Activated T-helper 1 cell treated with anti-CD3 and anti-CD28 coated beads, Interleukin-12 subunit alpha, Interleukin-12 subunit beta, Interleukin-2, Interleukin-4 antibody, amounts not matched to agents 30 ng/mL and 10 ng/mL and 1 ng/mL, durations not matched to agents 14 hours and 24 hours and 36 hours (primary cell): Measurements from ENCODE around the gene EWSR1. TPM values are rescaled to one million over a fixed set of nuclear protein-coding genes. Genes with fewer than 3 reads are reported as not detected.

ENCODE experiments used
- DNase-seq: peaks from one replicate; pipeline ENCODE4 v3.0.0; 2021; ENCODE audit warnings: low spot score
- H3K27ac Mint-ChIP-seq: one replicate; pipeline ENCODE4 v1.8.0; 2021; ENCODE audit warnings: mild to moderate bottlenecking, mixed read lengths
- H3K27me3 Mint-ChIP-seq: one replicate; pipeline ENCODE4 v1.8.0; 2022; ENCODE audit warnings: mild to moderate bottlenecking, moderate library complexity, mixed read lengths; ENCODE audit not compliant: insufficient read depth
- H3K36me3 Mint-ChIP-seq: one replicate; pipeline ENCODE4 v1.8.0; 2021; ENCODE audit warnings: low read depth, mixed read lengths
- H3K4me1 Mint-ChIP-seq: one replicate; pipeline ENCODE4 v1.8.0; 2021; ENCODE audit warnings: low read depth, mixed read lengths
- H3K4me3 Mint-ChIP-seq: one replicate; pipeline ENCODE4 v1.8.0; 2021; ENCODE audit warnings: mild to moderate bottlenecking, moderate library complexity, mixed read lengths
- H3K9me3 Mint-ChIP-seq: one replicate; pipeline ENCODE4 v1.8.0; 2021; ENCODE audit warnings: mixed read lengths
- intact Hi-C: fragments of 100-400 bp; cut with micrococcal nuclease; formaldehyde crosslinking; loops from one replicate; pipeline ENCODE4 v1.15.1; 2024
- total RNA-seq: library from RNA; stranded (reverse); gene quantifications from 2 replicates; pipeline ENCODE4 v1.2.3, GENCODE V29; 2022

Gene EWSR1
- total RNA-seq, 1 donor from 2014 or later: 454 TPM

DNA sequence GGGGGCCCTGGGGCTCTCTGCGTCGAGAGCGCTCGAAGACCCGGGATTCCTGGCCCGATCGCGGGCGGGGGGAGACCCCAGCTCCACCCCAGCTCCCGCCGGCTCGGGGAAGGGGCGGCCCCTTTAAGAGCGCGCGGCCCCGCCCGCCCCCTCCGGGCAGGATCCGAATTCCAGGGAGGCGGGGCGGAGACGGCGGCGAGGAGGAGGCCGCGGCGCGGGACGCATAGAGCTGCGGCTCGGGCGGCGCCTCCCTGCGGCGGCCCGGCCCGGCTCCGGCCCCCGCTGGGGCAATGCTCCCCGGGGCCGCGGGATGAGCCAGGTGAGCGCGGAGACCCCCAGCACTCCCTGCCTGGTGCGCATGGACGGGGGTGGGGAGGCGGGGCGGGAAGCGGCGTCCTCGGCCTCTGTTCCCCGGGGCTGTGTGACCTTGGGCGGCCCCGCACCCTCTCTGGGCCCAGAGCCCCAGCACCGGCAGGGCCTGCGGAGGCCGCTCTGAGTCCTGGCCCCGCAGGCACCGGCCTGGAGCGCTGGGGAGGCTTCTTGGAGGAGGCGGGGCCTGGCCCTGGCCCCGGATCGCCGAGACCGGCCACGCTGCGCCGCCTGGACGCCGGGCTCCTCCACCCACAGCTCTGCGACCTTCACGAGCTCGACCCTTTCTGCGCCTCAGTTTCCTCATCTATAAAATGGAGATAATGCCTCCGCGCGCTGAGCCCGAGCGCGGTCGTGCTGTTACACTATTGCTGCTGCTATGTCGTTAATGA is 38.9 kb downstream of the EWSR1 start:
- Mint-ChIP-seq H3K9me3 (no peaks in the 10 kb centered on the region), H3K4me3 (peak overlapping the region; percentile 81), H3K27me3 (peaks cover 5% of the 10 kb centered on the region), H3K4me1 (no peaks in the 10 kb centered on the region), H3K36me3 (no peaks in the 10 kb centered on the region), H3K27ac (peak overlapping the region; percentile 58)
- intact Hi-C loops: loop anchor here (2.0 to 5.0 kb wide), 2 partner anchors 36 to 80 kb away; partner anchors contain the start of gene AP1B1
- peak; percentile 39 for DNase-seq

GRCh38 chr22:29307596-29308147 is 39.6 kb downstream of the EWSR1 start:
- intact Hi-C loops: loop anchor here (2.0 to 5.0 kb wide), 2 partner anchors 37 to 80 kb away; partner anchors contain the start of gene AP1B1
- Mint-ChIP-seq H3K27me3 (peaks cover 12% of the 10 kb centered on the region), H3K4me3 (peak overlapping the region; percentile 81), H3K36me3 (no peaks in the 10 kb centered on the region), H3K9me3 (no peaks in the 10 kb centered on the region), H3K27ac (peak overlapping the region; percentile 58), H3K4me1 (no peaks in the 10 kb centered on the region)
- no peak for DNase-seq

DNA sequence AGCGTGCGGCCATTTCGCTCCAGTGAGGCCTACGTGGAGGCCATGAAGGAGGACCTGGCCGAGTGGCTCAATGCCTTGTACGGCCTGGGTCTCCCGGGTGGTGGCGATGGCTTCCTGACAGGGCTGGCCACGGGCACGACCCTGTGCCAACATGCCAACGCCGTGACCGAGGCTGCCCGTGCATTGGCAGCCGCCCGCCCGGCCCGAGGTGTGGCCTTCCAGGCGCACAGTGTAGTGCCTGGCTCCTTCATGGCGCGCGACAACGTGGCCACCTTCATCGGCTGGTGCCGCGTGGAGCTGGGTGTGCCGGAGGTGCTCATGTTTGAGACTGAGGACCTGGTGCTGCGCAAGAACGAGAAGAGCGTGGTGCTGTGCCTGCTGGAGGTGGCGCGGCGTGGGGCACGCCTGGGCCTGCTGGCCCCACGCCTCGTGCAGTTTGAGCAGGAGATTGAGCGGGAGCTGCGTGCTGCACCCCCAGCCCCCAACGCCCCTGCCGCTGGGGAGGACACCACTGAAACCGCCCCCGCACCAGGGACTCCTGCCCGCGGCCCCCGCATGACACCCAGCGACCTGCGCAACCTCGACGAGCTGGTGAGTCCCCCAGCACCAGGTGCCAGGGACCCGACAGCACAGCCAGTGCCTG is 40.2 kb downstream of the EWSR1 start:
- Mint-ChIP-seq H3K27ac (no peak overlapping the region), H3K4me3 (peak overlapping the region; percentile 30), H3K27me3 (peaks cover 17% of the 10 kb centered on the region), H3K4me1 (no peaks in the 10 kb centered on the region), H3K36me3 (no peaks in the 10 kb centered on the region), H3K9me3 (no peaks in the 10 kb centered on the region)
- intact Hi-C loops: loop anchor here (5.0 kb wide), 1 partner anchor 79 kb away; the partner anchor contains the start of gene AP1B1
- DNase-seq: no peak

DNA sequence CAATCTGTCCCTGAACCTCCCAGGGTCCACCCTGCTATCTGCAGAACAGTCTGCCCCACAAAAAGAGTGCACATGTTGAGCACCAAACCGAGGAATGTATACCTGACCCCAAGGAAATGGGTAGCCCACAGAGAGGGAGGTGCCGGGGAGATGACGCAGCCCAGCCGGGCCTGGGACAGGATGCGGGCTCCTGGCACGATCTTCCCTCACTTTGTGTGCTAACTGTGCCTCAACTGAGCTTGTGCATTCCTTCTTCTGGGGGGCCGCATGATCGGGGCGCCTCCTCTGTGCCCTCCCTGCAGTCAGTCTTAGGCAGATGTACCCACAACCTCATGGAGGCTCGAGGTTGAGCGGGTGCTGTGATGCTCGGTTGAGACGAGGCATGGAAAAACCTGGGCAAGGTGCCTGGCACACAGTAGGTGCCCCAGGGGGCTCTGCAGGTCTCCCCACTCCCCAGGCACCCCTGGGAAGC is 40.8 kb downstream of the EWSR1 start:
- no peak overlapping the region for H3K27ac Mint-ChIP-seq
- peaks cover 3% of the 10 kb centered on the region for H3K4me1 Mint-ChIP-seq
- no peaks in the 10 kb centered on the region for H3K36me3 Mint-ChIP-seq
- peaks cover 22% of the 10 kb centered on the region for H3K27me3 Mint-ChIP-seq
- H3K9me3 Mint-ChIP-seq: no peaks in the 10 kb centered on the region
- no peak for DNase-seq
- intact Hi-C loops: loop anchor here (5.0 kb wide), 1 partner anchor 78 kb away; the partner anchor contains the start of gene AP1B1
- peak overlapping the region; percentile 30 for H3K4me3 Mint-ChIP-seq

GRCh38 chr22:29309332-29310064 is 41.4 kb downstream of the EWSR1 start:
- DNase-seq: no peak
- H3K27ac Mint-ChIP-seq: no peak overlapping the region
- H3K4me3 Mint-ChIP-seq: no peak overlapping the region
- H3K4me1 Mint-ChIP-seq: peaks cover 9% of the 10 kb centered on the region
- intact Hi-C loops: loop anchor here (5.0 kb wide), 1 partner anchor 78 kb away; the partner anchor contains the start of gene AP1B1
- H3K9me3 Mint-ChIP-seq: no peaks in the 10 kb centered on the region
- H3K36me3 Mint-ChIP-seq: no peaks in the 10 kb centered on the region
- peaks cover 29% of the 10 kb centered on the region for H3K27me3 Mint-ChIP-seq

DNA sequence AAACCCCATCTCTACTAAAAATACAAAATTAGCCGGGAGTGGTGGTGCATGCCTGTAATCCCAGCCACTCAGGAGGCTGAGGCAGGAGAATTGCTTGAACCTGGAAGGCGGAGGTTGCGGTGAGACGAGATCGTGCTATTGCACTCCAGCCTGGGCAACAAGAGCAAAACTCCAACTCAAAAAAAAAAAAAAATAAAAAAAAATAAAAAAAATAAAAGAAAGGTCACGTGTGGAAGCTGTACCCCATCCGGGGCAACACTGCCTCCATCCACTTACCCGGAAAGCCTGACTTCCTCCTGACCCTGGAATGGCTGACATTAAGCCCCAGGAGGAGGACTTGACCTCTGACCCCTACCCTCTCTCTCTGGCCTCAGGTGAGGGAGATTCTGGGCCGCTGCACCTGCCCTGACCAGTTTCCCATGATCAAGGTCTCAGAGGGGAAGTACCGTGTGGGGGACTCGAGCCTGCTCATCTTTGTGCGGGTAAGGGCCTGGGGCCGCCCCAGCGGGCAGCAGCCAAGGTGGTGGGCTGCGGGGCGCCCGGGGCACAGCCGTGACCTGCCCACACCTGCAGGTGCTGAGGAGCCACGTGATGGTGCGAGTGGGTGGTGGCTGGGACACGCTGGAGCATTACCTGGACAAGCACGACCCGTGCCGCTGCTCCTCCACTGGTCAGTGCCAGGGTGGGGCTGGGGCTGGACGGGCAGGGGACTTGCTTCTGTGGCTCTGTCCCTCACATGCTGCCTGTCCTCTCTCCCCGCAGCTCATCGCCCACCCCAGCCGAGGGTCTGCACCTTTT is 42.2 kb downstream of the EWSR1 start:
- no peak for DNase-seq
- Mint-ChIP-seq H3K27ac (no peak overlapping the region), H3K4me3 (no peak overlapping the region), H3K36me3 (no peaks in the 10 kb centered on the region), H3K9me3 (no peaks in the 10 kb centered on the region), H3K27me3 (peaks cover 32% of the 10 kb centered on the region), H3K4me1 (peaks cover 12% of the 10 kb centered on the region)
- intact Hi-C loops: no loop called here

- intact Hi-C loops: no loop called here
- Mint-ChIP-seq H3K27ac (peak overlapping the region; percentile 58), H3K9me3 (no peaks in the 10 kb centered on the region), H3K4me3 (no peak overlapping the region), H3K36me3 (no peaks in the 10 kb centered on the region), H3K4me1 (peaks cover 12% of the 10 kb centered on the region), H3K27me3 (peaks cover 32% of the 10 kb centered on the region)
- peak; percentile 53 for DNase-seq
Observed at GRCh38 chr22:29310863-29311339, 42.8 kb downstream of the EWSR1 start.

DNA sequence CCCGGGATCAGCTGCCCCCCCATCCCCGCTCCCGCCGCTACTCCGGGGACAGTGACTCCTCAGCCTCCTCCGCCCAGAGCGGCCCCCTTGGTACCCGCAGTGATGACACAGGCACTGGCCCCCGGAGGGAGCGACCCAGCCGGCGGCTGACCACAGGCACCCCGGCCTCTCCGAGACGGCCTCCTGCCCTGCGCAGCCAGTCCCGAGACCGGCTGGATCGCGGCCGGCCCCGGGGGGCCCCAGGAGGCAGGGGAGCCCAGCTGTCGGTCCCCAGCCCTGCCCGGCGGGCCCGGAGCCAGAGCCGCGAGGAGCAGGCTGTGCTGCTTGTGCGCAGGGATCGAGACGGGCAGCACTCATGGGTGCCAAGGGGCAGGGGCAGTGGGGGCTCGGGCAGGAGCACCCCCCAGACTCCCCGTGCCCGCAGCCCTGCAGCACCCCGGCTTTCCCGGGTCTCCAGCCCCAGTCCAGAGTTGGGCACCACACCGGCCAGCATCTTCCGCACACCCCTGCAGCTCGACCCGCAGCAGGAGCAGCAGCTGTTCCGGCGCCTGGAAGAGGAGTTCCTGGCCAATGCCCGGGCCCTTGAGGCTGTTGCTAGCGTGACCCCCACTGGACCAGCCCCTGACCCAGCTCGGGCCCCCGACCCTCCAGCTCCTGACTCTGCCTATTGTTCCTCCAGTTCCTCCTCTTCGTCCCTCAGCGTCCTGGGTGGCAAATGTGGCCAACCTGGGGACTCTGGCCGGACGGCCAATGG is 43.6 kb downstream of the EWSR1 start:
- peaks cover 12% of the 10 kb centered on the region for H3K4me1 Mint-ChIP-seq

DNA sequence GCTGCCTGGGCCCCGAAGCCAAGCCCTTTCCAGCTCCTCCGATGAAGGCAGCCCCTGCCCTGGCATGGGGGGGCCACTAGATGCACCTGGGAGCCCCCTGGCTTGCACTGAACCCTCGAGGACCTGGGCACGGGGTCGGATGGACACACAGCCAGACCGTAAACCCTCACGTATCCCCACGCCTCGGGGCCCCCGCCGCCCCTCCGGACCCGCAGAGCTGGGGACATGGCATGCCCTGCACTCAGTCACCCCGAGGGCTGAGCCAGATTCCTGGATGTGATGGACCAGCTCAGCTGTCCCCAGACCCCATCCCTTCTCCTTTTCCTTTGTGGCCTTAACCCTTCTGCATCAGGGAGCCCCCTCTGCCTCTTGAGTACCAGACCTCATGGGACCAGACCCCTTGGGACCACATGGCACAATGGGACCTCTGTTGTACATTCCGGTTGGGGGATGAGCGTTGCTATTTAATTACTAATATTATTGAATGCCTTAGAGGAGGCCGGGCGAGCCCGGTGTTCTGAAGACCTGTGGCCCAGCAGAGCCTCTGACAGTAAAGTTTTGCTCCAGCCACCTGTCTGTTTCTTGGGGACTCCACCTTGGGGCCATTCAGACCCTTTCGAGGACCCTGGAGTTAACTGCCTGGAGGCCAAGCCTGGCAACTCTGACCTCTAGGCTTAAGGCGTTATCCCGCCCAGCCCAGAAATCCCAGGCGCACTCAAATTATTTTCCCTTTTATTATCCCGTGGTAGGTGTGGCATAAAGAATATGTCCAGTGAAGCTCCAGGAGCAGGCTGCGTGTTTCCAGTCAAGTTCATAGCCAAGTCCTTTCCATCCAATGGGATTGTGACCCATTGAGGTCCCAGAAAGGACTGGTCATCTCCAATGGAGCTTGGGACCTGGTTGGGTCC is 44.4 kb downstream of the EWSR1 start:
- H3K9me3 Mint-ChIP-seq: no peaks in the 10 kb centered on the region
- no peak for DNase-seq
- H3K4me3 Mint-ChIP-seq: no peak overlapping the region
- no peaks in the 10 kb centered on the region for H3K36me3 Mint-ChIP-seq
- H3K27ac Mint-ChIP-seq: no peak overlapping the region
- H3K27me3 Mint-ChIP-seq: peaks cover 43% of the 10 kb centered on the region
- intact Hi-C loops: no loop called here
- H3K4me1 Mint-ChIP-seq: peaks cover 12% of the 10 kb centered on the region

More for the DNA sequence above, 43.6 kb downstream of the EWSR1 start:
- Mint-ChIP-seq H3K9me3 (no peaks in the 10 kb centered on the region), H3K27me3 (peaks cover 36% of the 10 kb centered on the region), H3K27ac (no peak overlapping the region), H3K36me3 (no peaks in the 10 kb centered on the region), H3K4me3 (no peak overlapping the region)
- no peak for DNase-seq
- intact Hi-C loops: no loop called here

DNA sequence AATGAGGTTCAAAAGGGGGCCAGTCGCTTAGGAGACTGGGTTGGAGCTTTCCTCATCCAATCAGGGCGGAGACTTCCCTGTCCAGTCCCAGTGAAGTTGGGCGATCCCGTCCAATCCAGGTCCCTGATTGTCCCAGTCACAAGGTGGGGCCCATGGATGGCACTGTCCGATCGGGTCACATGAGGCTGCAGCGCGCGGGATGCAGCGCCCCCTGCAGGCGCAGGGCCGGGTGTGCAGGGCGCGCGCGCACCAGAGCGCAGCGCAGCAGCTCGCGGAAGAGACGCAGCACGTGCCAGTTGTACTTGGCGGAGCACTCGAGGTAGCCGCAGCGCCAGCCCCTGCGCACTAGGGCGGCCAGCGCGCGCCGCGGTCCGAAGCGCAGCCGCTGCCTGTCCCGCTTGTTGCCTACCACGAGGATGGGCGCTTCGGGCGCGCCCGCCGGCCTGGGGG is 45.1 kb downstream of the EWSR1 start:
- intact Hi-C loops: no loop called here
- DNase-seq: no peak

More for the DNA sequence above, 45.1 kb downstream of the EWSR1 start:
- peaks cover 12% of the 10 kb centered on the region for H3K4me1 Mint-ChIP-seq
- H3K36me3 Mint-ChIP-seq: no peaks in the 10 kb centered on the region
- H3K27me3 Mint-ChIP-seq: peaks cover 45% of the 10 kb centered on the region
- no peak overlapping the region for H3K27ac Mint-ChIP-seq
- no peaks in the 10 kb centered on the region for H3K9me3 Mint-ChIP-seq
- H3K4me3 Mint-ChIP-seq: no peak overlapping the region
